Measurements from ENCODE around the gene LARGE2. TPM values are rescaled to one million over a fixed set of nuclear protein-coding genes. Genes with fewer than 3 reads are reported as not detected.

Gene LARGE2
- total RNA-seq, 6 experiments from 2014 or later = not detected

- no peak within 1 kb of the TSS for H3K27ac Mint-ChIP-seq
These were observed 15.4 kb upstream of the LARGE2 start, which contains the start of gene FREY1 for GRCh38 chr11:45906965-45907611. Gene FREY1 (minus strand): TSS chr11:45907271. CDS start chr11:45907245, 26 bp downstream.

GRCh38 chr11:45907911-45908370 is 14.5 kb upstream of the LARGE2 start:
- H3K27ac Mint-ChIP-seq = no peak overlapping the region
- H3K9me3 Mint-ChIP-seq = no peaks in the 10 kb centered on the region
- peaks cover 6% of the 10 kb centered on the region; the same call in 1 of the 2 replicates for H3K4me1 Mint-ChIP-seq (ENCODE audit: low read depth)
- no peak for DNase-seq
- H3K27me3 Mint-ChIP-seq (ENCODE audit: insufficient read depth) = no peaks in the 10 kb centered on the region; the same call in 1 of the 2 replicates
- H3K36me3 Mint-ChIP-seq (ENCODE audit: low read depth) = no peaks in the 10 kb centered on the region
- no peak for TF ChIP-seq CTCF (IDR thresholded peaks at IDR 0.05)
- no peak overlapping the region for H3K4me3 Mint-ChIP-seq

More at GRCh38 chr11:45906965-45907611, 15.4 kb upstream of the LARGE2 start, which contains the start of gene FREY1:
- no peak for TF ChIP-seq CTCF (IDR thresholded peaks at IDR 0.05)
- H3K4me1 Mint-ChIP-seq (ENCODE audit: low read depth) = peaks cover 6% of the 10 kb centered on the region; the same call in 1 of the 2 replicates
- H3K27me3 Mint-ChIP-seq (ENCODE audit: insufficient read depth) = no peaks in the 10 kb centered on the region; the same call in 1 of the 2 replicates
- no peaks in the 10 kb centered on the region for H3K36me3 Mint-ChIP-seq (ENCODE audit: low read depth)
- no peak within 1 kb of the TSS for H3K4me3 Mint-ChIP-seq
- no peak for DNase-seq
- H3K9me3 Mint-ChIP-seq = no peaks in the 10 kb centered on the region

GRCh38 chr11:45909594-45910475 is 12.6 kb upstream of the LARGE2 start:
- DNase-seq = no peak
- no peaks in the 10 kb centered on the region for H3K9me3 Mint-ChIP-seq
- peaks cover 6% of the 10 kb centered on the region; the same call in 1 of the 2 replicates for H3K4me1 Mint-ChIP-seq (ENCODE audit: low read depth)
- H3K36me3 Mint-ChIP-seq (ENCODE audit: low read depth) = no peaks in the 10 kb centered on the region
- no peak for TF ChIP-seq CTCF (IDR thresholded peaks at IDR 0.05)
- H3K4me3 Mint-ChIP-seq = no peak overlapping the region
- no peaks in the 10 kb centered on the region; the same call in 1 of the 2 replicates for H3K27me3 Mint-ChIP-seq (ENCODE audit: insufficient read depth)
- no peak overlapping the region for H3K27ac Mint-ChIP-seq

- H3K4me1 Mint-ChIP-seq (ENCODE audit: low read depth) = peaks cover 6% of the 10 kb centered on the region; the same call in 1 of the 2 replicates
- H3K27me3 Mint-ChIP-seq (ENCODE audit: insufficient read depth) = no peaks in the 10 kb centered on the region; the same call in 1 of the 2 replicates
- no peak for DNase-seq
- H3K36me3 Mint-ChIP-seq (ENCODE audit: low read depth) = no peaks in the 10 kb centered on the region
- no peak overlapping the region for H3K4me3 Mint-ChIP-seq
- H3K9me3 Mint-ChIP-seq = no peaks in the 10 kb centered on the region
- H3K27ac Mint-ChIP-seq = no peak overlapping the region
- TF ChIP-seq CTCF (IDR thresholded peaks at IDR 0.05) = no peak
These were observed 11.8 kb upstream of the LARGE2 start for GRCh38 chr11:45910623-45911022.

GRCh38 chr11:45913514-45913913 is 8.9 kb upstream of the LARGE2 start:
- DNase-seq = no peak
- Mint-ChIP-seq H3K27me3 (ENCODE audit: insufficient read depth) (peaks cover 4% of the 10 kb centered on the region), H3K36me3 (ENCODE audit: low read depth) (no peaks in the 10 kb centered on the region), H3K9me3 (no peaks in the 10 kb centered on the region), H3K4me1 (ENCODE audit: low read depth) (peaks cover 14% of the 10 kb centered on the region), H3K27ac (no peak overlapping the region), H3K4me3 (no peak overlapping the region)
- no peak for TF ChIP-seq CTCF (IDR thresholded peaks at IDR 0.05)
